K562 (cell line): ENCODE results near the gene DLGAP5. TPM values are rescaled to one million over a fixed set of nuclear protein-coding genes. Genes with fewer than 3 reads are reported as not detected.

Source experiments
- REST ChIP-seq, 2 experiments: fragments of 450-650 bp; formaldehyde crosslinking in 1 of 2; IDR thresholded peaks; 2 replicates each; pipeline versions ENCODE4 v1.4.0 to v1.6.1; 2014 to 2020; ENCODE audit warnings: mild to moderate bottlenecking in 2 of 2, borderline replicate concordance in 1 of 2, low read depth in 1 of 2
- TBP ChIP-seq: optimal IDR thresholded peaks from 2 replicates; pipeline ENCODE3; 2011; ENCODE audit warnings: low read depth, low read length, improper control_type of control experiment
- polyA plus RNA-seq, 8 experiments: library from polyadenylated mRNA; depleted of rRNA in 4 of 8; stranded (reverse) in 5 of 8; unstranded in 3 of 8; fragments of >200 nt; fragmentation: Nextera tagmentation in 2 of 8; fragmentation: Illumina TruSeq in 1 of 8; extraction: Ambion mirVana in 2 of 8; extraction: Trizol in 1 of 8; gene quantifications; 2 replicates each; pipeline versions ENCODE4 v1.2.1 to v1.2.3, GENCODE V29; 2011 to 2014; ENCODE audit warnings: inconsistent platforms in 1 of 8, missing spikeins in 1 of 8
- total RNA-seq, 7 experiments: library from RNA; depleted of rRNA in 6 of 7; stranded (reverse); fragments of >200 nt in 6 of 7; fragmentation: Illumina TruSeq in 2 of 7; extraction: Trizol in 2 of 7; gene quantifications; 2 replicates each; pipeline versions ENCODE4 v1.2.1 to v1.2.3, GENCODE V29; 2011 to 2021; ENCODE audit warnings: low replicate concordance in 1 of 7
- TF ChIP-seq, protein P1 (sequence below): fragments of 250-450 bp; sonication (Bioruptor Pico); IDR thresholded peaks from 2 replicates; pipeline ENCODE4 v1.8.0; 2022; ENCODE audit warnings: inconsistent platforms

The DLGAP5 gene
- total and polyA plus RNA-seq, 9 of the 15 experiments (the other 6 are each of a cell fraction or from before 2014, with no cell fraction given), result 39.1 to 80.0 (median 59.9) TPM

GRCh38 chr14:55136241-55136640 is 55.1 kb downstream of the DLGAP5 start (continued):
- TF ChIP-seq TBP (no peak), REST (IDR thresholded peaks at IDR 0.05; ENCODE audit: borderline replicate concordance) (no peak), REST (CRISPR knock-in tag; IDR thresholded peaks at IDR 0.05; ENCODE audit: low read depth) (no peak)
- TF ChIP-seq, protein P1, sequence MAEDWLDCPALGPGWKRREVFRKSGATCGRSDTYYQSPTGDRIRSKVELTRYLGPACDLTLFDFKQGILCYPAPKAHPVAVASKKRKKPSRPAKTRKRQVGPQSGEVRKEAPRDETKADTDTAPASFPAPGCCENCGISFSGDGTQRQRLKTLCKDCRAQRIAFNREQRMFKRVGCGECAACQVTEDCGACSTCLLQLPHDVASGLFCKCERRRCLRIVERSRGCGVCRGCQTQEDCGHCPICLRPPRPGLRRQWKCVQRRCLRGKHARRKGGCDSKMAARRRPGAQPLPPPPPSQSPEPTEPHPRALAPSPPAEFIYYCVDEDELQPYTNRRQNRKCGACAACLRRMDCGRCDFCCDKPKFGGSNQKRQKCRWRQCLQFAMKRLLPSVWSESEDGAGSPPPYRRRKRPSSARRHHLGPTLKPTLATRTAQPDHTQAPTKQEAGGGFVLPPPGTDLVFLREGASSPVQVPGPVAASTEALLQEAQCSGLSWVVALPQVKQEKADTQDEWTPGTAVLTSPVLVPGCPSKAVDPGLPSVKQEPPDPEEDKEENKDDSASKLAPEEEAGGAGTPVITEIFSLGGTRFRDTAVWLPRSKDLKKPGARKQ (CRISPR knock-in tag), result no peak
